H1 (cell line): ENCODE measurements around the gene EPSTI1. TPM values are rescaled to one million over a fixed set of nuclear protein-coding genes. Genes with fewer than 3 reads are reported as not detected.
A peak's percentile ranks its signal among the peaks of the same experiment; 100 is the strongest.

Experiments used
- CTCF ChIA-PET: fragments of 300-600 bp; sonication (Branson Sonifier 250); formaldehyde crosslinking; loops from one replicate; lab custom pipeline; 2021; ENCODE audit not compliant: partially characterized antibody; lab: Charles Lee
- POLR2A ChIA-PET: fragments of 300-600 bp; sonication (Branson Sonifier 250); formaldehyde crosslinking; loops from one replicate; lab custom pipeline; 2021; ENCODE audit warnings: inconsistent platforms; ENCODE audit not compliant: partially characterized antibody; lab: Charles Lee
- DNase-seq, 2 experiments: peaks; one replicate each; pipeline versions ENCODE4 v3.0.0 to v3.0.0-alpha.2; 2010 to 2022; ENCODE audit warnings: low spot score in 2 of 2, low read depth in 1 of 2, mixed read lengths in 1 of 2
- FAIRE-seq: peaks from 2 replicates; lab custom pipeline; 2011; peaks lifted over from hg19 to GRCh38; lab: Jason Lieb, UNC
- H2AFZ ChIP-seq: 2 replicates; pipeline ENCODE4 v1.8.1; 2012; ENCODE audit warnings: low read length, inconsistent platforms
- H2AK5ac ChIP-seq: 2 replicates; pipeline ENCODE4 v1.6.1; 2013; ENCODE audit warnings: low read depth, low read length
- H2BK120ac ChIP-seq: replicated peaks from 2 replicates; pipeline ENCODE3; 2013; ENCODE audit warnings: low read depth, low read length, inconsistent platforms
- H2BK12ac ChIP-seq: 2 replicates; pipeline ENCODE4 v1.6.1; 2013; ENCODE audit warnings: low read depth, low read length
- H2BK15ac ChIP-seq: 2 replicates; pipeline ENCODE4 v1.6.1; 2013; ENCODE audit warnings: low read length
- H2BK20ac ChIP-seq: 2 replicates; pipeline ENCODE4 v1.6.1; 2013; ENCODE audit warnings: low read length
- H2BK5ac ChIP-seq: 2 replicates; pipeline ENCODE4 v1.6.1; 2013; ENCODE audit warnings: low read depth, low read length
- H3K14ac ChIP-seq: 2 replicates; pipeline ENCODE4 v1.6.1; 2013; ENCODE audit warnings: inconsistent platforms; ENCODE audit not compliant: insufficient read length
- H3K18ac ChIP-seq: 2 replicates; pipeline ENCODE4 v1.6.1; 2013; ENCODE audit warnings: low read length; ENCODE audit errors: extremely low read depth
- H3K23ac ChIP-seq: 2 replicates; pipeline ENCODE4 v1.6.1; 2013; ENCODE audit warnings: inconsistent platforms; ENCODE audit not compliant: insufficient read length
- H3K23me2 ChIP-seq: 2 replicates; pipeline ENCODE4 v1.6.1; 2013; ENCODE audit warnings: low read depth, low read length
- H3K27ac ChIP-seq: 2 replicates; pipeline ENCODE4 v1.6.1; 2011; ENCODE audit warnings: low read depth, low read length, inconsistent platforms
- H3K27me3 ChIP-seq, 4 experiments: replicated peaks in 1 of 4; 1 replicate in 1 of 4; 2 replicates in 3 of 4; pipeline versions ENCODE4 v1.6.1 to v1.8.1; 2011 to 2013; ENCODE audit warnings: low read length in 3 of 4, mild to moderate bottlenecking in 3 of 4, inconsistent platforms in 2 of 4, mixed read lengths in 2 of 4, moderate library complexity in 1 of 4; ENCODE audit not compliant: control insufficient read depth in 3 of 4, insufficient read depth in 3 of 4; ENCODE audit errors: extremely low read depth in 1 of 4
- H3K36me3 ChIP-seq, 4 experiments: 2 replicates each; pipeline versions ENCODE4 v1.6.1 to v1.8.1; 2011 to 2013; ENCODE audit warnings: mild to moderate bottlenecking in 4 of 4, low read length in 3 of 4, moderate library complexity in 2 of 4, control low read depth in 1 of 4, inconsistent platforms in 1 of 4; ENCODE audit not compliant: insufficient read depth in 4 of 4, control insufficient read depth in 2 of 4
- H3K4ac ChIP-seq: replicated peaks from 2 replicates; pipeline ENCODE3; 2013; ENCODE audit warnings: low read length, low read depth, mixed read lengths, inconsistent platforms; ENCODE audit not compliant: insufficient read length
- H3K4me1 ChIP-seq, 4 experiments: replicated peaks in 1 of 4; 1 replicate in 1 of 4; 2 replicates in 3 of 4; pipeline versions ENCODE4 v1.6.1 to v1.8.1; 2011 to 2013; ENCODE audit warnings: low read length in 3 of 4, inconsistent platforms in 2 of 4, mixed read lengths in 1 of 4; ENCODE audit not compliant: insufficient read depth in 4 of 4, control insufficient read depth in 3 of 4
- H3K4me2 ChIP-seq, 2 experiments: 2 replicates each; pipeline versions ENCODE4 v1.6.1 to v1.8.1; 2011 to 2013; ENCODE audit warnings: low read depth in 2 of 2, low read length in 2 of 2, control low read depth in 1 of 2, inconsistent platforms in 1 of 2, mild to moderate bottlenecking in 1 of 2; ENCODE audit not compliant: insufficient read depth in 1 of 2
- H3K4me3 ChIP-seq, 4 experiments: fragments of 200-600, 300-600 bp in 1 of 4; sonication (generic), shearing (Covaris generic), sonication (Bioruptor Twin) in 1 of 4; 2 replicates each; pipeline versions ENCODE4 v1.5.1 to v1.8.1; 2011 to 2016; ENCODE audit warnings: low read length in 4 of 4, low read depth in 3 of 4, control low read depth in 2 of 4, inconsistent platforms in 2 of 4, mild to moderate bottlenecking in 2 of 4, mixed read lengths in 1 of 4, moderate library complexity in 1 of 4; ENCODE audit not compliant: insufficient read depth in 2 of 4; ENCODE audit errors: extremely low read depth in 1 of 4
- H3K56ac ChIP-seq: replicated peaks from 2 replicates; pipeline ENCODE3; 2013; ENCODE audit warnings: low read depth, mild to moderate bottlenecking, mixed read lengths, low read length, inconsistent platforms; ENCODE audit not compliant: insufficient read length
- H3K79me1 ChIP-seq: 2 replicates; pipeline ENCODE4 v1.6.1; 2013; ENCODE audit warnings: low read depth, low read length, control low read depth
- H3K79me2 ChIP-seq, 2 experiments: 2 replicates each; pipeline versions ENCODE4 v1.6.1 to v1.8.1; 2012 to 2013; ENCODE audit warnings: low read length in 2 of 2, mild to moderate bottlenecking in 2 of 2, inconsistent platforms in 1 of 2; ENCODE audit not compliant: insufficient read depth in 2 of 2, control insufficient read depth in 1 of 2
- H3K9ac ChIP-seq, 4 experiments: replicated peaks in 1 of 4; 1 replicate in 1 of 4; 2 replicates in 3 of 4; pipeline versions ENCODE4 v1.6.1 to v1.8.1; 2011 to 2013; ENCODE audit warnings: low read depth in 3 of 4, low read length in 3 of 4, control low read depth in 2 of 4, mild to moderate bottlenecking in 2 of 4, moderate library complexity in 2 of 4, inconsistent platforms in 1 of 4; ENCODE audit errors: extremely low read depth in 1 of 4
- H3K9me3 ChIP-seq, 2 experiments: 2 replicates each; pipeline versions ENCODE4 v1.6.1 to v1.8.1; 2012 to 2013; ENCODE audit warnings: mild to moderate bottlenecking in 2 of 2, moderate library complexity in 2 of 2, control low read depth in 1 of 2, inconsistent platforms in 1 of 2, low read depth in 1 of 2, low read length in 1 of 2, mixed read lengths in 1 of 2; ENCODE audit not compliant: insufficient read depth in 2 of 2
- H4K20me1 ChIP-seq, 2 experiments: replicated peaks in 1 of 2; 2 replicates each; pipeline versions ENCODE3 to v1.8.1; 2011 to 2013; ENCODE audit warnings: inconsistent platforms in 2 of 2, low read length in 2 of 2, mild to moderate bottlenecking in 1 of 2; ENCODE audit not compliant: insufficient read depth in 2 of 2, control insufficient read depth in 1 of 2
- H4K5ac ChIP-seq: 2 replicates; pipeline ENCODE4 v1.6.1; 2013; ENCODE audit warnings: low read length, low read depth, mixed read lengths, inconsistent platforms; ENCODE audit not compliant: insufficient read length
- H4K8ac ChIP-seq: 2 replicates; pipeline ENCODE4 v1.8.0; 2013; ENCODE audit warnings: mild to moderate bottlenecking, moderate library complexity, low read length, inconsistent platforms; ENCODE audit not compliant: insufficient read depth; ENCODE audit errors: extremely low read depth
- H4K91ac ChIP-seq: replicated peaks from 2 replicates; pipeline ENCODE3; 2013; ENCODE audit warnings: low read length, mixed read lengths, inconsistent platforms; ENCODE audit not compliant: insufficient read length
- WGBS, 2 experiments: shearing (Covaris generic) in 1 of 2; methylation state at CpG; one replicate each; pipeline versions ENCODE4 v1.1.6 to v1.1.7; 2013 to 2015; ENCODE audit warnings: low lambda C conversion rate in 2 of 2, mixed read lengths in 2 of 2, inconsistent platforms in 1 of 2, low coverage in 1 of 2, missing lambda C conversion rate in 1 of 2; ENCODE audit not compliant: insufficient replicate concordance in 2 of 2, insufficient coverage in 1 of 2, insufficient read length in 1 of 2; ENCODE audit errors: extremely low coverage in 1 of 2, missing lambda C conversion rate in 1 of 2; 5-methylcytosine and 5-hydroxymethylcytosine counted together
- polyA plus RNA-seq, 7 experiments: library from polyadenylated mRNA; depleted of rRNA in 3 of 7; stranded (reverse) in 5 of 7; unstranded in 2 of 7; fragments of >200 nt in 5 of 7; fragments of 200-250 nt in 2 of 7; gene quantifications; 1 replicate in 5 of 7; 2 replicates in 1 of 7; 4 replicates in 1 of 7; pipeline versions ENCODE4 v1.2.1 to v1.2.3, GENCODE V29; 2011 to 2013; ENCODE audit warnings: missing spikeins in 2 of 7, mixed read lengths in 2 of 7
- total RNA-seq: library from RNA; stranded (reverse); fragmentation: NEBNext Ultra II Directional; extraction: Animal tissue kit (Norgen Biotek cat#: 25700); gene quantifications from 2 replicates; pipeline ENCODE4 v1.2.1, GENCODE V29; 2021

EPSTI1 gene
- total and polyA plus RNA-seq, 2 of the 8 experiments (the other 6 are each of a cell fraction or from before 2014, with no cell fraction given) = 0.23 to 0.37 TPM

DNA sequence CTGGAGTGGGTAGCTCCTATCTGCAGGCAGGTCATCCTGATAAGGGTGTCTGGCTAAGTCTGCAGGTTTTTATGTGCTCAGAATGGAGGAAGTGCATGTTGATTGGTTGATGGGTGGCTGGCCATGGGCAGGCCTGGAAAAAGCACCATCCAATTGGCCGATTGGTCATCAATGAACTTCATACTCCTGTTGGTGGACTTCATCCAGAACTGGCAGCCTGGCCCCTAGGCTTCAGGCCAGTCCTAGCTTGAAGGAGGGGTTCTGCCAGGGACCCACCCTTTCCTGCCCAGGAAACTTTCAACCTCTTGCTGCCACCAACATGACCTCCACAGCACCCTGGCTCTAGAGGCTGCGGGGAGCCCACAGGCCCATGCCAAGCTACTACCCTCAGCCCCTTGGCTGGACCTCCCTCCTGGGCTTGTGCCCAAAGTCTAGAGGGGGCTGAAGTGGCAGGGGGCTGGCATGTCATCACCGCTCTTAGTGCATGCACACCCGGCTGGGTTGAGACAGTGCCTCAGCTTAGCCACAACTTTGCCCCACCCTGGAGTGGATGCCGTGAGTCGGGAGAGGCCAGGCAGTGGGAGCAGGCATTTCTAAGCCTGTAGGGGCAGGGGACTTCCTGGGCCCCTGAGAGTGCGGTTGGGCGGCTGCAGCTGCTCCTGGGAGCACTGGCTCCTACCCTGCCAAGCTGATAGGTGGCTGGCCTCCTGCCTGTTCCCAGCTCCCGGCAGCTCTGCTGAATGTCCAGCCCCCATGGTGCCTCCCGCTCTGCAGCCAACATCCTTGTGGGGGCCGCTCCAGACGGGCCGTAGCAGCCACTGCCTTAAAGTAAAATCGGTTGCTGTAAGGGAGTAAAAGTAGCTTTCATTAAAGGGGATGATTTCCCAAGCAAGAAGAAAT, 44.6 kb upstream of the EPSTI1 start:
- ChIA-PET CTCF (interaction anchor here (1.0 to 1.2 kb wide), 4 partner anchors 10 to 67 kb away, joined by 3 to 4 read pairs (median 3); no protein-coding TSS in a partner anchor), POLR2A (interaction anchor here (1.5 to 1.6 kb wide), 2 partner anchors 12 to 13 kb away, joined by 3 to 5 read pairs; no protein-coding TSS in a partner anchor)
- H2BK120ac ChIP-seq = no peak overlapping the region
- no peak overlapping the region for H4K91ac ChIP-seq
- no peaks in the 10 kb centered on the region for H3K36me3 ChIP-seq
- no peak overlapping the region for H3K4ac ChIP-seq
- H4K5ac ChIP-seq = no peak overlapping the region
- peaks cover 3% of the 10 kb centered on the region; the same call in 1 of the 2 replicates for H3K79me1 ChIP-seq
- H3K56ac ChIP-seq = no peak overlapping the region
- H2BK15ac ChIP-seq = no peak overlapping the region
- peaks cover 0 to 8% of the 10 kb centered on the region in 2 experiments; a peak in 1 of 4 replicates for H3K79me2 ChIP-seq
- no peaks in the 10 kb centered on the region for H3K9me3 ChIP-seq
- no peak overlapping the region for H4K8ac ChIP-seq
- no peaks in the 10 kb centered on the region for H3K23me2 ChIP-seq
- peaks cover 2 to 11% (median 5%) of the 10 kb centered on the region in 4 experiments; a peak in 5 of 7 replicates for H3K4me1 ChIP-seq
- H3K27me3 ChIP-seq = no peaks in the 10 kb centered on the region
- 95% methylated on average over 14 of the region's 14 CpGs; no CpG with 5 or more reads in 1 of the 2 experiments for WGBS, 2 experiments
- H2BK20ac ChIP-seq = no peak overlapping the region
- H3K14ac ChIP-seq = peak overlapping the region; percentile 23
- no peak overlapping the region; the same call in 1 of the 2 replicates for H2BK12ac ChIP-seq
- no peak overlapping the region for H2AFZ ChIP-seq
- H3K23ac ChIP-seq = no peak overlapping the region
- no peak overlapping the region for H3K18ac ChIP-seq
- H2AK5ac ChIP-seq = no peak overlapping the region
- H3K4me3 ChIP-seq = no peak overlapping the region
- FAIRE-seq (no peak), DNase-seq (no peak)
- no peak overlapping the region for H3K9ac ChIP-seq
- peak overlapping the region; percentile 52; the same call in 1 of the 2 replicates for H2BK5ac ChIP-seq
- H3K4me2 ChIP-seq = no peak overlapping the region
- H3K27ac ChIP-seq = no peak overlapping the region
- H4K20me1 ChIP-seq = peaks cover 0 to 2% of the 10 kb centered on the region in 2 experiments
